MG63 (cell line): Measurements from ENCODE around the gene ERC1. TPM values are rescaled to one million over a fixed set of nuclear protein-coding genes. Genes with fewer than 3 reads are reported as not detected.

ENCODE experiments used
- DNase-seq: peaks from one replicate; pipeline ENCODE4 v3.0.0-alpha.2; 2020
- H3K27me3 ChIP-seq: fragments of 250-450 bp; sonication (Bioruptor Pico); 2 replicates; pipeline ENCODE4 v1.5.1; 2020; ENCODE audit warnings: mild to moderate bottlenecking, moderate library complexity
- H3K36me3 ChIP-seq: fragments of 250-450 bp; sonication (Bioruptor Pico); 2 replicates; pipeline ENCODE4 v1.5.1; 2020; ENCODE audit warnings: mild to moderate bottlenecking, moderate library complexity
- H3K4me3 ChIP-seq: fragments of 250-450 bp; sonication (Bioruptor Pico); 2 replicates; pipeline ENCODE4 v1.5.1; 2020; ENCODE audit warnings: mild to moderate bottlenecking, moderate library complexity
- H3K9me3 ChIP-seq: fragments of 250-450 bp; sonication (Bioruptor Pico); 2 replicates; pipeline ENCODE4 v1.5.1; 2020; ENCODE audit warnings: mild to moderate bottlenecking, moderate library complexity
- total RNA-seq: library from RNA; depleted of rRNA; stranded (reverse); fragments of >200 nt; shearing (Covaris generic); gene quantifications from 2 replicates; pipeline ENCODE4 v1.2.3, GENCODE V29; 2014; ENCODE audit warnings: low replicate concordance

ERC1 gene
- total RNA-seq, 1 experiment from 2014 or later: 24.4 TPM

GRCh38 chr12:1001507-1001906 is 10.5 kb downstream of the ERC1 start:
- no peak for DNase-seq

GRCh38 chr12:1003600-1004271 is 12.7 kb downstream of the ERC1 start:
- no peak for DNase-seq
- H3K27me3 ChIP-seq: no peaks in the 10 kb centered on the region
- H3K9me3 ChIP-seq: no peaks in the 10 kb centered on the region

More at GRCh38 chr12:1001507-1001906, 10.5 kb downstream of the ERC1 start:
- H3K27me3 ChIP-seq: no peaks in the 10 kb centered on the region
- no peaks in the 10 kb centered on the region for H3K9me3 ChIP-seq
- H3K4me3 ChIP-seq: no peak overlapping the region
- H3K36me3 ChIP-seq: peaks cover 17% of the 10 kb centered on the region

GRCh38 chr12:1006255-1006654 is 15.2 kb downstream of the ERC1 start:
- peaks cover 13% of the 10 kb centered on the region for H3K36me3 ChIP-seq
- no peak overlapping the region for H3K4me3 ChIP-seq
- no peak for DNase-seq
- no peaks in the 10 kb centered on the region for H3K9me3 ChIP-seq
- H3K27me3 ChIP-seq: no peaks in the 10 kb centered on the region

More at GRCh38 chr12:1003600-1004271, 12.7 kb downstream of the ERC1 start:
- Histone ChIP-seq H3K36me3 (peaks cover 17% of the 10 kb centered on the region), H3K4me3 (no peak overlapping the region)

GRCh38 chr12:1007276-1007675 is 16.3 kb downstream of the ERC1 start:
- no peaks in the 10 kb centered on the region for H3K27me3 ChIP-seq
- no peaks in the 10 kb centered on the region for H3K9me3 ChIP-seq
- H3K4me3 ChIP-seq: no peak overlapping the region
- peaks cover 10% of the 10 kb centered on the region for H3K36me3 ChIP-seq
- DNase-seq: no peak

GRCh38 chr12:1007994-1008393 is 17.0 kb downstream of the ERC1 start:
- H3K36me3 ChIP-seq: peaks cover 10% of the 10 kb centered on the region
- no peak overlapping the region for H3K4me3 ChIP-seq
- H3K27me3 ChIP-seq: no peaks in the 10 kb centered on the region
- no peak for DNase-seq
- no peaks in the 10 kb centered on the region for H3K9me3 ChIP-seq

- no peak overlapping the region for H3K4me3 ChIP-seq
- H3K27me3 ChIP-seq: no peaks in the 10 kb centered on the region
- H3K36me3 ChIP-seq: peaks cover 2% of the 10 kb centered on the region; the same call in 1 of the 2 replicates
- no peaks in the 10 kb centered on the region for H3K9me3 ChIP-seq
- no peak for DNase-seq
Observed at GRCh38 chr12:1011091-1011490, 20.1 kb downstream of the ERC1 start.

GRCh38 chr12:1013618-1014489 is 22.8 kb downstream of the ERC1 start:
- no peaks in the 10 kb centered on the region for H3K9me3 ChIP-seq
- H3K4me3 ChIP-seq: peak overlapping the region; percentile 23
- no peaks in the 10 kb centered on the region for H3K27me3 ChIP-seq
- DNase-seq: peak; percentile 82
- peaks cover 2% of the 10 kb centered on the region; the same call in 1 of the 2 replicates for H3K36me3 ChIP-seq

GRCh38 chr12:1019283-1019682 is 28.3 kb downstream of the ERC1 start:
- Histone ChIP-seq H3K27me3 (no peaks in the 10 kb centered on the region), H3K4me3 (no peak overlapping the region), H3K9me3 (no peaks in the 10 kb centered on the region), H3K36me3 (peaks cover 29% of the 10 kb centered on the region)
- DNase-seq: no peak

- peaks cover 29% of the 10 kb centered on the region for H3K36me3 ChIP-seq
- H3K4me3 ChIP-seq: no peak overlapping the region
- no peaks in the 10 kb centered on the region for H3K9me3 ChIP-seq
- DNase-seq: no peak
- H3K27me3 ChIP-seq: no peaks in the 10 kb centered on the region
Observed at GRCh38 chr12:1020389-1020788, 29.4 kb downstream of the ERC1 start.

- peaks cover 40% of the 10 kb centered on the region for H3K36me3 ChIP-seq
- H3K9me3 ChIP-seq: peaks cover 3% of the 10 kb centered on the region; the same call in 1 of the 2 replicates
- H3K27me3 ChIP-seq: no peaks in the 10 kb centered on the region
- H3K4me3 ChIP-seq: no peak overlapping the region
- DNase-seq: no peak
Observed at GRCh38 chr12:1022032-1022970, 31.3 kb downstream of the ERC1 start.

- Histone ChIP-seq H3K27me3 (no peaks in the 10 kb centered on the region), H3K36me3 (peaks cover 44% of the 10 kb centered on the region), H3K9me3 (peaks cover 3% of the 10 kb centered on the region; the same call in 1 of the 2 replicates), H3K4me3 (no peak overlapping the region)
- no peak for DNase-seq
Observed at GRCh38 chr12:1030779-1031178, 39.8 kb downstream of the ERC1 start.

GRCh38 chr12:1034243-1034642 is 43.2 kb downstream of the ERC1 start:
- Histone ChIP-seq H3K9me3 (no peaks in the 10 kb centered on the region), H3K36me3 (peaks cover 30% of the 10 kb centered on the region), H3K27me3 (no peaks in the 10 kb centered on the region), H3K4me3 (no peak overlapping the region)
- no peak for DNase-seq

GRCh38 chr12:1034751-1035457 is 43.9 kb downstream of the ERC1 start:
- Histone ChIP-seq H3K9me3 (no peaks in the 10 kb centered on the region), H3K36me3 (peaks cover 32% of the 10 kb centered on the region), H3K27me3 (no peaks in the 10 kb centered on the region), H3K4me3 (no peak overlapping the region)
- no peak for DNase-seq

GRCh38 chr12:1041478-1041877 is 50.5 kb downstream of the ERC1 start:
- Histone ChIP-seq H3K27me3 (no peaks in the 10 kb centered on the region), H3K4me3 (no peak overlapping the region), H3K36me3 (peaks cover 19% of the 10 kb centered on the region), H3K9me3 (no peaks in the 10 kb centered on the region)
- DNase-seq: no peak

- Histone ChIP-seq H3K36me3 (peaks cover 17% of the 10 kb centered on the region), H3K27me3 (no peaks in the 10 kb centered on the region), H3K9me3 (no peaks in the 10 kb centered on the region), H3K4me3 (no peak overlapping the region)
- DNase-seq: no peak
Observed at GRCh38 chr12:1044199-1044598, 53.2 kb downstream of the ERC1 start.

- no peak for DNase-seq
- no peak overlapping the region for H3K4me3 ChIP-seq
- peaks cover 16% of the 10 kb centered on the region for H3K36me3 ChIP-seq
Observed at GRCh38 chr12:1044696-1045095, 53.7 kb downstream of the ERC1 start.

More at GRCh38 chr12:1044696-1045095, 53.7 kb downstream of the ERC1 start:
- H3K27me3 ChIP-seq: no peaks in the 10 kb centered on the region
- no peaks in the 10 kb centered on the region for H3K9me3 ChIP-seq
